Endothelial cell (in vitro differentiated cells): ENCODE measurements around the gene BAHD1. TPM values are rescaled to one million over a fixed set of nuclear protein-coding genes. Genes with fewer than 3 reads are reported as not detected.

Source experiments
- DNase-seq: peaks from one replicate; pipeline ENCODE4 v3.0.0; 2021; ENCODE audit warnings: low spot score
- H3K27ac Mint-ChIP-seq: one replicate; pipeline ENCODE4 v1.8.0; 2021; ENCODE audit warnings: mixed read lengths, inconsistent platforms; ENCODE audit not compliant: unreplicated experiment
- H3K27me3 Mint-ChIP-seq: one replicate; pipeline ENCODE4 v1.8.0; 2021; ENCODE audit warnings: mild to moderate bottlenecking, moderate library complexity, mixed read lengths, inconsistent platforms; ENCODE audit not compliant: unreplicated experiment
- H3K36me3 Mint-ChIP-seq: one replicate; pipeline ENCODE4 v1.8.0; 2021; ENCODE audit warnings: mild to moderate bottlenecking, low read depth, mixed read lengths, inconsistent platforms; ENCODE audit not compliant: unreplicated experiment
- H3K4me1 Mint-ChIP-seq: one replicate; pipeline ENCODE4 v1.8.0; 2021; ENCODE audit warnings: mild to moderate bottlenecking, mixed read lengths, inconsistent platforms; ENCODE audit not compliant: unreplicated experiment
- H3K4me3 Mint-ChIP-seq: one replicate; pipeline ENCODE4 v1.8.0; 2021; ENCODE audit warnings: mild to moderate bottlenecking, mixed read lengths, inconsistent platforms; ENCODE audit not compliant: unreplicated experiment
- H3K9me3 Mint-ChIP-seq: one replicate; pipeline ENCODE4 v1.8.0; 2021; ENCODE audit warnings: mixed read lengths, inconsistent platforms; ENCODE audit not compliant: unreplicated experiment
- CTCF ChIP-seq: fragments of 200-600 bp; sonication (generic); IDR thresholded peaks from one replicate; pipeline ENCODE4 v1.5.0; 2021; ENCODE audit warnings: antibody characterized with exemption; ENCODE audit not compliant: unreplicated experiment
- total RNA-seq: library from RNA; stranded (reverse); fragmentation: NEBNext Ultra II Directional; extraction: Animal tissue kit (Norgen Biotek cat#: 25700); gene quantifications from one replicate; pipeline ENCODE4 v1.2.1, GENCODE V29; 2021; ENCODE audit not compliant: unreplicated experiment

BAHD1 gene
- total RNA-seq, 1 donor from 2014 or later: 20.4 TPM

GRCh38 chr15:40512440-40512839, 71.7 kb downstream of the BAHD1 start:
- Mint-ChIP-seq H3K9me3 (no peaks in the 10 kb centered on the region), H3K36me3 (peaks cover 4% of the 10 kb centered on the region), H3K27me3 (peaks cover 16% of the 10 kb centered on the region), H3K4me3 (peak overlapping the region; percentile 73), H3K4me1 (peaks cover 8% of the 10 kb centered on the region), H3K27ac (no peak overlapping the region)
- DNase-seq: no peak
- TF ChIP-seq CTCF: no peak

GRCh38 chr15:40513609-40514008, 72.9 kb downstream of the BAHD1 start:
- no peak for DNase-seq
- peaks cover 13% of the 10 kb centered on the region for H3K27me3 Mint-ChIP-seq
- H3K9me3 Mint-ChIP-seq: no peaks in the 10 kb centered on the region
- no peak overlapping the region for H3K27ac Mint-ChIP-seq
- peaks cover 4% of the 10 kb centered on the region for H3K36me3 Mint-ChIP-seq
- TF ChIP-seq CTCF: no peak
- H3K4me1 Mint-ChIP-seq: peaks cover 8% of the 10 kb centered on the region
- H3K4me3 Mint-ChIP-seq: no peak overlapping the region

- H3K27me3 Mint-ChIP-seq: peaks cover 12% of the 10 kb centered on the region
- no peaks in the 10 kb centered on the region for H3K9me3 Mint-ChIP-seq
- no peak for TF ChIP-seq CTCF
- DNase-seq: no peak
- H3K4me1 Mint-ChIP-seq: peaks cover 9% of the 10 kb centered on the region
- no peak overlapping the region for H3K27ac Mint-ChIP-seq
- no peak overlapping the region for H3K4me3 Mint-ChIP-seq
- H3K36me3 Mint-ChIP-seq: peaks cover 4% of the 10 kb centered on the region
Measured at GRCh38 chr15:40516322-40516721, 75.6 kb downstream of the BAHD1 start.

Other genes with a start within 250 kb of the BAHD1 start
- gene PAK6, start 201.9 kb upstream of the BAHD1 start, total RNA-seq: 0.31 TPM
- not detected for gene ANKRD63, start 157.9 kb upstream of the BAHD1 start, total RNA-seq
- 71.3 TPM for gene PLCB2, start 133.0 kb upstream of the BAHD1 start, total RNA-seq
- gene INAFM2, start 117.3 kb upstream of the BAHD1 start, total RNA-seq: 17.7 TPM
- 0.92 TPM for gene CCDC9B, start 100.0 kb upstream of the BAHD1 start, total RNA-seq
- gene PHGR1, start 89.9 kb upstream of the BAHD1 start, total RNA-seq: not detected
- gene DISP2, start 82.7 kb upstream of the BAHD1 start, total RNA-seq: 3.6 TPM
- gene KNSTRN, start 58.2 kb upstream of the BAHD1 start, total RNA-seq: 26.0 TPM
- 56.2 TPM for gene IVD, start 35.2 kb upstream of the BAHD1 start, total RNA-seq
- 36.5 TPM for gene CHST14, start 30.0 kb downstream of the BAHD1 start, total RNA-seq
- gene CCDC32, start 124.1 kb downstream of the BAHD1 start, total RNA-seq: 40.4 TPM
- gene RPUSD2, start 128.3 kb downstream of the BAHD1 start, total RNA-seq: 11.5 TPM
- gene KNL1, start 153.3 kb downstream of the BAHD1 start, total RNA-seq: 9.5 TPM